Tibial nerve (tissue), 4 donors: ENCODE measurements around the gene RNF121.

Experiments
- EP300 ChIP-seq, 2 donors: sonication (generic); formaldehyde crosslinking; IDR thresholded peaks; one replicate each; pipeline ENCODE4 v1.6.1; 2017; ENCODE audit warnings: antibody characterized with exemption in 2 of 2, mild to moderate bottlenecking in 1 of 2
- POLR2A ChIP-seq, 2 donors: fragments of 450-650 bp; IDR thresholded peaks; one replicate each; pipeline ENCODE4 v1.6.1; 2017; ENCODE audit warnings: antibody characterized with exemption in 2 of 2, mild to moderate bottlenecking in 2 of 2, moderate library complexity in 2 of 2
- TF ChIP-seq, protein P1 (sequence below), 5 experiments: fragments of 200-600 bp in 3 of 5; fragments of 450-650 bp in 2 of 5; sonication (generic) in 3 of 5; IDR thresholded peaks; one replicate each; pipeline ENCODE4 v1.5.1; 2016 to 2019; ENCODE audit warnings: antibody characterized with exemption in 5 of 5, mild to moderate bottlenecking in 3 of 5, moderate library complexity in 2 of 5

DNA sequence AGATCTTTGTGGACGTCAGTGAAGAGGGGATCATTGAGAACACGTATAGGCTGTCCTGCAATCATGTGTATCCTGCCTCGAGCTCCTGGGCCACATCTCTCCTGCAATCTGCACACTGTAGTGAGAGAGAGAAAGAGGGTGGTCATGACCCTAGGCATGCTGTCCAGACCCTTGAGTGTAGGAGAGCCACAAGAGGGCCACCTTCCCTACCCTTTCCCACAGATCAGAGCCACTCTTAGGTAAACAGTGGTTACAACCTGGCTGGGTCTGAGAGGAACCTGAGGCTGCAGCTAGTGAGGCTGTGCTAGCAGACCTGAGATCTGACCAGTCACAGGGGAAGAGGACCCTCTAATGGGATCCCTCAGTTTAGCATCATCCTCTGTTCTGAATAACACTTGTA lies 65.9 kb downstream of the RNF121 start:
- TF ChIP-seq, protein P1, sequence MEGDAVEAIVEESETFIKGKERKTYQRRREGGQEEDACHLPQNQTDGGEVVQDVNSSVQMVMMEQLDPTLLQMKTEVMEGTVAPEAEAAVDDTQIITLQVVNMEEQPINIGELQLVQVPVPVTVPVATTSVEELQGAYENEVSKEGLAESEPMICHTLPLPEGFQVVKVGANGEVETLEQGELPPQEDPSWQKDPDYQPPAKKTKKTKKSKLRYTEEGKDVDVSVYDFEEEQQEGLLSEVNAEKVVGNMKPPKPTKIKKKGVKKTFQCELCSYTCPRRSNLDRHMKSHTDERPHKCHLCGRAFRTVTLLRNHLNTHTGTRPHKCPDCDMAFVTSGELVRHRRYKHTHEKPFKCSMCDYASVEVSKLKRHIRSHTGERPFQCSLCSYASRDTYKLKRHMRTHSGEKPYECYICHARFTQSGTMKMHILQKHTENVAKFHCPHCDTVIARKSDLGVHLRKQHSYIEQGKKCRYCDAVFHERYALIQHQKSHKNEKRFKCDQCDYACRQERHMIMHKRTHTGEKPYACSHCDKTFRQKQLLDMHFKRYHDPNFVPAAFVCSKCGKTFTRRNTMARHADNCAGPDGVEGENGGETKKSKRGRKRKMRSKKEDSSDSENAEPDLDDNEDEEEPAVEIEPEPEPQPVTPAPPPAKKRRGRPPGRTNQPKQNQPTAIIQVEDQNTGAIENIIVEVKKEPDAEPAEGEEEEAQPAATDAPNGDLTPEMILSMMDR (IDR thresholded peaks at IDR 0.05) = no peak
- TF ChIP-seq POLR2A (IDR thresholded peaks at IDR 0.05) (no peak), EP300 (IDR thresholded peaks at IDR 0.05) (no peak)
